Kidney (tissue), 14 donors: ENCODE measurements around the gene SMAD6. TPM values are rescaled to one million over a fixed set of nuclear protein-coding genes. Genes with fewer than 3 reads are reported as not detected.

Experiments
- DNase-seq, 5 donors: peaks; one replicate each; pipeline ENCODE4 v3.0.0-alpha.2; 2013 to 2020
- FAIRE-seq: peaks from 2 replicates; lab custom pipeline; 2012; peaks lifted over from hg19 to GRCh38; lab: Jason Lieb, UNC
- H3K27ac ChIP-seq, 2 donors: one replicate each; pipeline ENCODE4 v1.7.0; 2013; ENCODE audit warnings: low read depth in 2 of 2, low read length in 2 of 2, inconsistent platforms in 1 of 2
- H3K27me3 ChIP-seq: one replicate; pipeline ENCODE4 v1.7.1; 2013; ENCODE audit warnings: low read length, inconsistent platforms; ENCODE audit not compliant: control insufficient read depth, insufficient read depth
- H3K36me3 ChIP-seq, 3 donors: one replicate each; pipeline versions ENCODE4 v1.7.0 to v1.7.1; 2013; ENCODE audit warnings: low read length in 3 of 3, control low read depth in 1 of 3, inconsistent platforms in 1 of 3; ENCODE audit not compliant: insufficient read depth in 3 of 3, control insufficient read depth in 2 of 3
- H3K4me1 ChIP-seq, 3 donors: one replicate each; pipeline versions ENCODE4 v1.7.0 to v1.7.1; 2013; ENCODE audit warnings: low read length in 3 of 3, inconsistent platforms in 1 of 3, low read depth in 1 of 3; ENCODE audit not compliant: control insufficient read depth in 2 of 3, insufficient read depth in 2 of 3
- H3K4me3 ChIP-seq, 3 donors: one replicate each; pipeline versions ENCODE4 v1.7.0 to v1.8.1; 2013; ENCODE audit warnings: low read length in 3 of 3, control low read depth in 1 of 3, inconsistent platforms in 1 of 3
- H3K9ac ChIP-seq, 3 donors: one replicate each; pipeline versions ENCODE4 v1.7.0 to v1.7.1; 2013; ENCODE audit warnings: low read length in 3 of 3, control low read depth in 1 of 3, inconsistent platforms in 1 of 3
- H3K9me3 ChIP-seq, 3 donors: one replicate each; pipeline versions ENCODE4 v1.7.0 to v1.7.1; 2013; ENCODE audit warnings: low read length in 3 of 3, control low read depth in 1 of 3, inconsistent platforms in 1 of 3; ENCODE audit not compliant: control insufficient read depth in 2 of 3, insufficient read depth in 1 of 3
- intact Hi-C: fragments of 100-400 bp; cut with DNase I; formaldehyde crosslinking; loops from one replicate; pipeline ENCODE4 v1.11.1; 2022
- polyA plus RNA-seq: library from polyadenylated mRNA; stranded (reverse); fragments of 350-450 nt; fragmentation: Illumina TruSeq; extraction: RNeasy Lipid Tissue Mini Kit (QIAGEN cat#74804); gene quantifications from one replicate; pipeline ENCODE4 v1.2.3, GENCODE V29; 2014; ENCODE audit warnings: low read depth, low replicate concordance; ENCODE audit not compliant: insufficient read depth
- total RNA-seq: library from RNA; stranded (reverse); fragmentation: NEBNext Ultra II Directional; extraction: Animal tissue kit (Norgen Biotek cat#: 25700); gene quantifications from one replicate; pipeline ENCODE4 v1.2.1, GENCODE V29; 2021
- TF ChIP-seq, protein P1 (sequence below): IDR thresholded peaks from 3 replicates; pipeline ENCODE4 v1.5.1; 2012; ENCODE audit warnings: mild to moderate bottlenecking, moderate library complexity, borderline replicate concordance; ENCODE audit not compliant: insufficient read depth; ENCODE audit errors: extremely low read depth
- donor health status: control.
- donor health status: control.
- donor health status: control.
- donor health status: control.
- donor health status: control.
- donor health status: DM: yes; HTN: yes; CAD: no.
- donor health status: Normal renal cell carcinoma (clear cell type).

Gene SMAD6
- total and polyA plus RNA-seq, 2 donors from 2014 or later = 15.4 to 23.0 TPM

- H3K27me3 ChIP-seq = no peaks in the 10 kb centered on the region
- no peaks in the 10 kb centered on the region for H3K4me1 ChIP-seq
- no peaks in the 10 kb centered on the region for H3K36me3 ChIP-seq
- no peak overlapping the region for H3K9ac ChIP-seq
- FAIRE-seq (no peak), DNase-seq (peak; percentile 62 to 91 (median 74))
- H3K9me3 ChIP-seq = peaks cover 0 to 7% (median 0%) of the 10 kb centered on the region in 3 donors
- intact Hi-C loops = no loop called here
- no peak overlapping the region for H3K27ac ChIP-seq
- H3K4me3 ChIP-seq = no peak overlapping the region
- TF ChIP-seq, protein P1, sequence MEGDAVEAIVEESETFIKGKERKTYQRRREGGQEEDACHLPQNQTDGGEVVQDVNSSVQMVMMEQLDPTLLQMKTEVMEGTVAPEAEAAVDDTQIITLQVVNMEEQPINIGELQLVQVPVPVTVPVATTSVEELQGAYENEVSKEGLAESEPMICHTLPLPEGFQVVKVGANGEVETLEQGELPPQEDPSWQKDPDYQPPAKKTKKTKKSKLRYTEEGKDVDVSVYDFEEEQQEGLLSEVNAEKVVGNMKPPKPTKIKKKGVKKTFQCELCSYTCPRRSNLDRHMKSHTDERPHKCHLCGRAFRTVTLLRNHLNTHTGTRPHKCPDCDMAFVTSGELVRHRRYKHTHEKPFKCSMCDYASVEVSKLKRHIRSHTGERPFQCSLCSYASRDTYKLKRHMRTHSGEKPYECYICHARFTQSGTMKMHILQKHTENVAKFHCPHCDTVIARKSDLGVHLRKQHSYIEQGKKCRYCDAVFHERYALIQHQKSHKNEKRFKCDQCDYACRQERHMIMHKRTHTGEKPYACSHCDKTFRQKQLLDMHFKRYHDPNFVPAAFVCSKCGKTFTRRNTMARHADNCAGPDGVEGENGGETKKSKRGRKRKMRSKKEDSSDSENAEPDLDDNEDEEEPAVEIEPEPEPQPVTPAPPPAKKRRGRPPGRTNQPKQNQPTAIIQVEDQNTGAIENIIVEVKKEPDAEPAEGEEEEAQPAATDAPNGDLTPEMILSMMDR = no peak
Observed at GRCh38 chr15:66670762-66671580, 31.1 kb upstream of the SMAD6 start.

DNA sequence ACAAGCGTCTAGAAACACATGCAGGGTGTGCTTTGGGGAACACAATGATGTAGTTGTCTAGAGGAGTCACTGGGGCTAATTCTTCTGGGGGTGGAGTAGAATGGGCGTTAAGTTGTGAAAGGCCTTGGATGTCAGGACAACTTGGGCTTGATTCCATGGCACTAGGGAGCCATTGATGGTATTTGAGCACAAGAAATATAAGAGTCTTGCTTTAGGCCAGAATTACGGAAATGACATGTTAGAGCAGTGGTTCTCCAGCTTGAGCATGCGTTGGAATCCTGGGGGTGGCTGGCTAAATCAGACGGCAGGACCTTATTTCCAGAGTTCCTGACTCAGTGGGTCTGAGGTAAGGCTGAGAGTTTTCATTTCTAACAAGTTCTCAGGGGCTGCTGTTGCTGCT lies 29.2 kb upstream of the SMAD6 start:
- TF ChIP-seq, protein P1 = no peak
- Histone ChIP-seq H3K27ac (no peak overlapping the region), H3K36me3 (no peaks in the 10 kb centered on the region), H3K27me3 (no peaks in the 10 kb centered on the region), H3K4me1 (no peaks in the 10 kb centered on the region), H3K4me3 (no peak overlapping the region), H3K9me3 (peaks cover 0 to 1% (median 0%) of the 10 kb centered on the region in 3 donors), H3K9ac (no peak overlapping the region)
- FAIRE-seq (no peak), DNase-seq (no peak)
- intact Hi-C loops = no loop called here

DNA sequence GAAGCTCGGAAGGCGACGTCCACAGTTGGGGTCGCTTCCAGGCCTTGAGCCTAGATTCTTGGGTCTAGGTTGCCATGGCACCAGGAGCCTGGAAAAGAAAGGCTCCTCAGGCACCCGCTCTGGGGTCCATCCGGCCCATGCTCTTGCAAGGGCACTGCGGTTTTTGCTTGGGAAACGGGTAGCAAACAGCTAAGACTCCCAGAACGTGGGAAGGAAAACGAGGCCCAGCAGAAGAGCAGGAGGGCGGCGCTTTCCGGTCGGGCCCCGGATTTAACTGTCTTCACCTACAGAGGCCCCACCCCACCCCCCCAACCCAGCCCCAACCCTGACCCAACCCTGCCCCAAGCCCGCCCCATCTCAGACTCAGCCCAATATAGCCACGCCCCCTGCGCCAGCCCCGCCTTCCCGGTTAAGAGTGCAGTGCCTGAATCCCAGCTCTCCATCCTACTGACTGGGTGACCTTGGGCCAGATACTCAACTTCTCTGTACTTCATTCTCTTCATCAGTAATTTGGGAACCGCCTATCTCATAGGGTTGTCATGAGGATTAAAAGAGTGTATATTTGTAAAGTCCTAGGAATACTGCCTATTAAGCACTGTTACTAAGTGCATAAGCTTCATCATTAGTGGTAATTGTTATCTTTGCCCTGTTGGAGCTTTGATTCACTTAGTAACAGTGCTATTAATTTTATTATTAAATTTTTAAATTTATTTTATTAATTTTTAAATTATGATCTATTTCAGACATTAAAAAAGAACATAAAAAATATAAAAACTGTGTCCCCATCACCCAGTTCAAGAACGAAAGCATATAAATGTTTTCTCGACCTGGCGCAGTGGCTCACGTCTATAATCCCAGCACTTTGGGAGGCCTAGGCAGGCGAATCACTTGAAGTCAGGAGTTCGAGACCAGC lies 28.4 kb upstream of the SMAD6 start:
- Histone ChIP-seq H3K4me3 (no peak overlapping the region), H3K4me1 (no peaks in the 10 kb centered on the region), H3K27ac (no peak overlapping the region), H3K36me3 (no peaks in the 10 kb centered on the region), H3K27me3 (no peaks in the 10 kb centered on the region), H3K9ac (no peak overlapping the region), H3K9me3 (no peaks in the 10 kb centered on the region)
- no peak for FAIRE-seq
- intact Hi-C loops = no loop called here
- TF ChIP-seq, protein P1 = no peak
- peak in 2 of 5 donors; percentile 65 to 79 for DNase-seq
